PC-3 (cell line): ENCODE measurements around the gene PRRC2B.

Source experiments
- EZH2phosphoT487 ChIP-seq: fragments of 300-600 bp; sonication (generic); IDR thresholded peaks from 2 replicates; pipeline ENCODE4 v1.6.1; 2018; ENCODE audit warnings: mild to moderate bottlenecking, antibody characterized with exemption, low read length, borderline replicate concordance
- TF ChIP-seq, protein P1 (sequence below): fragments of 300-600 bp; sonication (generic); conservative IDR thresholded peaks from 2 replicates; pipeline ENCODE4 v1.5.1; 2017; ENCODE audit warnings: antibody characterized with exemption, low read depth, mild to moderate bottlenecking, low read length

DNA sequence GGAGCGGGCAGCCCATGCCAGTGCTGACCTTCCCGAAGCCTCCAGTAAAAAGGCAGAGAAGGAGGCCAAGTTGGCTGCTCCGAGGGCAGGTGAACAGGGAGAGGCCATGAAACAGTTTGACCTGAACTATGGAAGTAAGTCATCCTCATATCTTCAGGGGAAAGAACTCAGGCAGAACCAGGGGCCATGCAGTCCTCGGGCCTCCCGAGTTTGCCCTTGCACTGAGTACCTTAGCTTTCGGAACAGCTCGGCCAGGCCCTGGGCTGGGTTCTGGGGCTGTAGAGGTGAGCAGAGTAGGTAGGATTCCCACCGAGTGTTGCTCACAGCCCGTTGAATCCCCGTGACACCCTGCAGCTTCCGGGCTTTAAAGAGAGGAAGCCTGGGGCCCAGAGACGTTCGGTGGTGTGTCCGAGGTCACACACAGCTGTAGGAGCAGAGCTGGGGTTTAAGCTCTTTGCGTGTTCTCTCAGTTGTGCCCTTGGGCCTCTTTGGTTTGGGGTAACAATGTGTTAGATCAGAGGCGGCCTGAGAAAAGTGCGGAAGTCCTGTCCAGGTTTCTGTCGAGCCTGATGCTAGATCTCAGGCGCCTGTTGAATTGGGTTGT is 84.0 kb downstream of the PRRC2B start:
- TF ChIP-seq, protein P1, sequence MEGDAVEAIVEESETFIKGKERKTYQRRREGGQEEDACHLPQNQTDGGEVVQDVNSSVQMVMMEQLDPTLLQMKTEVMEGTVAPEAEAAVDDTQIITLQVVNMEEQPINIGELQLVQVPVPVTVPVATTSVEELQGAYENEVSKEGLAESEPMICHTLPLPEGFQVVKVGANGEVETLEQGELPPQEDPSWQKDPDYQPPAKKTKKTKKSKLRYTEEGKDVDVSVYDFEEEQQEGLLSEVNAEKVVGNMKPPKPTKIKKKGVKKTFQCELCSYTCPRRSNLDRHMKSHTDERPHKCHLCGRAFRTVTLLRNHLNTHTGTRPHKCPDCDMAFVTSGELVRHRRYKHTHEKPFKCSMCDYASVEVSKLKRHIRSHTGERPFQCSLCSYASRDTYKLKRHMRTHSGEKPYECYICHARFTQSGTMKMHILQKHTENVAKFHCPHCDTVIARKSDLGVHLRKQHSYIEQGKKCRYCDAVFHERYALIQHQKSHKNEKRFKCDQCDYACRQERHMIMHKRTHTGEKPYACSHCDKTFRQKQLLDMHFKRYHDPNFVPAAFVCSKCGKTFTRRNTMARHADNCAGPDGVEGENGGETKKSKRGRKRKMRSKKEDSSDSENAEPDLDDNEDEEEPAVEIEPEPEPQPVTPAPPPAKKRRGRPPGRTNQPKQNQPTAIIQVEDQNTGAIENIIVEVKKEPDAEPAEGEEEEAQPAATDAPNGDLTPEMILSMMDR, result no peak
- no peak for TF ChIP-seq EZH2phosphoT487
